Epithelial cell of prostate (primary cell): ENCODE data around the gene MALAT1.

Experiments
- DNase-seq: peaks from one replicate; pipeline ENCODE4 v3.0.0-alpha.2; 2011; ENCODE audit warnings: low read depth, low spot score
- H3K27ac ChIP-seq: fragments of 450-650 bp; 2 replicates; pipeline ENCODE4 v1.5.1; 2017; ENCODE audit warnings: mild to moderate bottlenecking

Gene MALAT1

GRCh38 chr11:65554057-65554818, 55.4 kb downstream of the MALAT1 start:
- DNase-seq: no peak
- no peak overlapping the region for H3K27ac ChIP-seq

- no peak for DNase-seq
- H3K27ac ChIP-seq: no peak overlapping the region
These were observed 56.1 kb downstream of the MALAT1 start for GRCh38 chr11:65554842-65555430.

- H3K27ac ChIP-seq: no peak overlapping the region
- no peak for DNase-seq
These were observed 56.9 kb downstream of the MALAT1 start for GRCh38 chr11:65555693-65556231.
